Measurements from ENCODE around the gene SUV39H1. TPM values are rescaled to one million over a fixed set of nuclear protein-coding genes. Genes with fewer than 3 reads are reported as not detected.

The SUV39H1 gene
- total and polyA plus RNA-seq, 9 of the 15 experiments (the other 6 are each of a cell fraction or from before 2014, with no cell fraction given): 4.7 to 34.7 (median 17.9) TPM

- no peak; the same call in 1 of the 2 replicates for TF ChIP-seq GABPA (tag; conservative IDR thresholded peaks at IDR 0.05; ENCODE audit: low read depth)
- TF ChIP-seq ATF4 (CRISPR knock-in tag; IDR thresholded peaks at IDR 0.05): no peak
- no peak for TF ChIP-seq ZNF347 (CRISPR knock-in tag; IDR thresholded peaks at IDR 0.05; ENCODE audit: low read depth)
- TF ChIP-seq SREBF2 (CRISPR knock-in tag; IDR thresholded peaks at IDR 0.05): no peak
- no peak for TF ChIP-seq HES1 (IDR thresholded peaks at IDR 0.05; ENCODE audit: low read depth)
- TF ChIP-seq ETV1 (tag; conservative IDR thresholded peaks at IDR 0.05; ENCODE audit: low read depth): 0 out of 2 replicates have a peak, but pooled peaks have one; percentile 20
- TF ChIP-seq SMAD1 (IDR thresholded peaks at IDR 0.05; ENCODE audit: low read depth, low read length, partially characterized antibody): no peak
- TF ChIP-seq BRCA1 (IDR thresholded peaks at IDR 0.05): no peak
- no peak for TF ChIP-seq BRCA1 (CRISPR knock-in tag; IDR thresholded peaks at IDR 0.05)
- no peak for TF ChIP-seq ZBTB5 (IDR thresholded peaks at IDR 0.05)
- no peak for TF ChIP-seq PYGO2 (tag; IDR thresholded peaks at IDR 0.05)
- TF ChIP-seq ETV5 (CRISPR knock-in tag; IDR thresholded peaks at IDR 0.05; ENCODE audit: low read depth): peak; percentile 58
- no peak for TF ChIP-seq BCLAF1 (IDR thresholded peaks at IDR 0.05; ENCODE audit: borderline replicate concordance in 1 of 2, control insufficient read depth in 1 of 2, low read depth in 2 of 2, low read length in 1 of 2)
- TF ChIP-seq NUFIP1 (IDR thresholded peaks at IDR 0.05; ENCODE audit: partially characterized antibody): no peak
- no peak for TF ChIP-seq STAT6 (CRISPR knock-in tag; IDR thresholded peaks at IDR 0.05)
- TF ChIP-seq EZH2 (IDR thresholded peaks at IDR 0.05; ENCODE audit: borderline replicate concordance, low read depth, low read length): no peak
- no peak for TF ChIP-seq GTF2A2 (tag; IDR thresholded peaks at IDR 0.05)
- TF ChIP-seq HDGF (IDR thresholded peaks at IDR 0.05): no peak
- no peak for TF ChIP-seq TAF7 (tag; IDR thresholded peaks at IDR 0.05)
- no peak for TF ChIP-seq ZNF263 (CRISPR knock-in tag; IDR thresholded peaks at IDR 0.05; ENCODE audit: borderline replicate concordance)
- TF ChIP-seq NCOR1 (IDR thresholded peaks at IDR 0.05): peak; percentile 90
These were observed 5.5 kb downstream of the SUV39H1 start (continued) for GRCh38 chrX:48702032-48702431.

Measured in K562 (cell line).